Erythroblast (primary cell): Measurements from ENCODE around the gene PDSS1.

ENCODE experiments used
- GATA1 ChIP-seq: IDR thresholded peaks from 2 replicates; pipeline ENCODE4 v1.6.1; 2011; ENCODE audit warnings: low read depth, mild to moderate bottlenecking, control low read depth, low read length, moderate library complexity
- POLR2A ChIP-seq: IDR thresholded peaks from 2 replicates; pipeline ENCODE4 v1.6.1; 2011; ENCODE audit warnings: mild to moderate bottlenecking, low read length

GRCh38 chr10:26685441-26685840 lies 12.1 kb upstream of the PDSS1 start:
- TF ChIP-seq POLR2A (no peak), GATA1 (no peak)
